OCI-LY1 (cell line): ENCODE data around the gene NPM1.

Experiments used
- EZH2 ChIP-seq: fragments of 200-600 bp; sonication (generic), shearing (Covaris generic); IDR thresholded peaks from 2 replicates; pipeline ENCODE4 v1.8.0; 2017; ENCODE audit warnings: borderline replicate concordance, mixed run types, mild to moderate bottlenecking, antibody characterized with exemption, low read length, moderate library complexity, mixed read lengths
- TF ChIP-seq, protein P1 (sequence below): fragments of 200-600 bp; sonication (generic), shearing (Covaris generic); IDR thresholded peaks from 2 replicates; pipeline ENCODE4 v1.5.1; 2017; ENCODE audit warnings: mild to moderate bottlenecking, antibody characterized with exemption, low read length, moderate library complexity, mixed read lengths

- TF ChIP-seq, protein P1, sequence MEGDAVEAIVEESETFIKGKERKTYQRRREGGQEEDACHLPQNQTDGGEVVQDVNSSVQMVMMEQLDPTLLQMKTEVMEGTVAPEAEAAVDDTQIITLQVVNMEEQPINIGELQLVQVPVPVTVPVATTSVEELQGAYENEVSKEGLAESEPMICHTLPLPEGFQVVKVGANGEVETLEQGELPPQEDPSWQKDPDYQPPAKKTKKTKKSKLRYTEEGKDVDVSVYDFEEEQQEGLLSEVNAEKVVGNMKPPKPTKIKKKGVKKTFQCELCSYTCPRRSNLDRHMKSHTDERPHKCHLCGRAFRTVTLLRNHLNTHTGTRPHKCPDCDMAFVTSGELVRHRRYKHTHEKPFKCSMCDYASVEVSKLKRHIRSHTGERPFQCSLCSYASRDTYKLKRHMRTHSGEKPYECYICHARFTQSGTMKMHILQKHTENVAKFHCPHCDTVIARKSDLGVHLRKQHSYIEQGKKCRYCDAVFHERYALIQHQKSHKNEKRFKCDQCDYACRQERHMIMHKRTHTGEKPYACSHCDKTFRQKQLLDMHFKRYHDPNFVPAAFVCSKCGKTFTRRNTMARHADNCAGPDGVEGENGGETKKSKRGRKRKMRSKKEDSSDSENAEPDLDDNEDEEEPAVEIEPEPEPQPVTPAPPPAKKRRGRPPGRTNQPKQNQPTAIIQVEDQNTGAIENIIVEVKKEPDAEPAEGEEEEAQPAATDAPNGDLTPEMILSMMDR, result no peak
- TF ChIP-seq EZH2, result no peak
Observed at GRCh38 chr5:171450423-171451331, 63.0 kb downstream of the NPM1 start.
